Right lobe of liver (tissue), 6 donors: Measurements from ENCODE around the gene UFM1. TPM values are rescaled to one million over a fixed set of nuclear protein-coding genes. Genes with fewer than 3 reads are reported as not detected.

ENCODE experiments used
- ATAC-seq, 4 donors: fragments of 200-7000 bp; cut with Tn5 transposase; one replicate each; pipeline ENCODE4 v1.9.1; 2020; ENCODE audit warnings: mild to moderate bottlenecking in 4 of 4, moderate library complexity in 4 of 4
- DNase-seq, 3 donors: peaks; one replicate each; pipeline ENCODE4 v3.0.0-alpha.2; 2020
- H3K27ac ChIP-seq, 3 donors: fragments of 200-600 bp; one replicate each; pipeline ENCODE4 v1.8.0; 2022
- H3K27me3 ChIP-seq, 2 donors: fragments of 200-600 bp; one replicate each; pipeline ENCODE4 v1.8.0; 2022
- H3K36me3 ChIP-seq, 4 donors: fragments of 200-600 bp; sonication (generic) in 1 of 4; one replicate each; pipeline versions ENCODE4 v1.5.1 to v1.8.0; 2017 to 2022; ENCODE audit warnings: control low read depth in 1 of 4
- H3K4me1 ChIP-seq, 4 donors: fragments of 200-600 bp; sonication (generic) in 1 of 4; one replicate each; pipeline versions ENCODE4 v1.5.1 to v1.8.0; 2017 to 2022; ENCODE audit warnings: control low read depth in 1 of 4
- H3K4me3 ChIP-seq, 3 donors: fragments of 200-600 bp; one replicate each; pipeline ENCODE4 v1.8.0; 2022
- H3K9me3 ChIP-seq, 4 donors: fragments of 200-600 bp; sonication (generic) in 1 of 4; one replicate each; pipeline versions ENCODE4 v1.5.1 to v1.8.0; 2017 to 2022; ENCODE audit warnings: control low read depth in 1 of 4
- POLR2A ChIP-seq: fragments of 450-650 bp; IDR thresholded peaks from one replicate; pipeline ENCODE4 v1.6.1; 2017; ENCODE audit warnings: antibody characterized with exemption, mild to moderate bottlenecking
- WGBS: methylation state at CpG from one replicate; pipeline ENCODE4 v1.1.6; 2018; ENCODE audit warnings: low coverage, low lambda C conversion rate; ENCODE audit not compliant: insufficient coverage; ENCODE audit errors: missing lambda C conversion rate; 5-methylcytosine and 5-hydroxymethylcytosine counted together
- intact Hi-C, 2 donors: fragments of 100-400 bp; cut with DNase I; formaldehyde crosslinking; loops; one replicate each; pipeline versions ENCODE4 v1.11.2 to v1.14.1; 2022
- total RNA-seq, 6 experiments: library from RNA; depleted of rRNA in 2 of 6; stranded (reverse); fragments of >200 nt in 2 of 6; fragmentation: NEBNext Ultra II Directional in 3 of 6; extraction: Animal tissue kit (Norgen Biotek cat#: 25700) in 3 of 6; gene quantifications; one replicate each; pipeline versions ENCODE4 v1.1.0 to v1.2.4, GENCODE V29; 2016 to 2023
- TF ChIP-seq, protein P1 (sequence below), 4 donors: fragments of 200-600 bp in 3 of 4; fragments of 450-650 bp in 1 of 4; IDR thresholded peaks; one replicate each; pipeline versions ENCODE4 v1.5.1 to v1.8.0; 2016 to 2022; ENCODE audit warnings: antibody characterized with exemption in 4 of 4, mild to moderate bottlenecking in 2 of 4
- donor health status: DM: no; HTN: yes; CAD: no.
- donor health status: DM: no; HTN: no; CAD: no.
- donor health status: DM: no; HTN: no; CAD: no.
- donor health status: DM: no; HTN: yes; CAD: no.
- donor health status: DM: no; HTN: yes; CAD: no.

The UFM1 gene
- total RNA-seq, 6 experiments from 2014 or later: 27.1 to 41.5 (median 33.1) TPM

DNA sequence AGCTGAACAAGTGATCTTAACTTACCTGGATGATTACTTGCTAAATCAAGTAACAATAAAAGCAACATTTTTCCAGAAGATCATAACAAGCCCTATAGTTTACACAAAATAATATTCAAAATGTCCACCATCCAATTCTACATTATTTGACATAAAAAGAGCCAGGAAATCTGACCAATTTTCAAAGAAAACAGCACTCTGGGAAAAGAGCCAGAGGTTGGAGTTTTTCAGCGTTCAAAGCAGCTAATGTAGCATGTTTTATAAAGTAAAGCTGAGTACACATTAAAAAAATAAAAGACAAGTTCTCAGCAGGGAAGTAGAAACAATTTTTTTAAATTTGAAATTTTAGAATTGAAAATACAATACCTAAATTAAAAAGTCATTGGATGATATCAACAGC is 62.6 kb downstream of the UFM1 start:
- Histone ChIP-seq H3K4me3 (no peak overlapping the region), H3K4me1 (no peaks in the 10 kb centered on the region), H3K27ac (no peak overlapping the region), H3K27me3 (no peaks in the 10 kb centered on the region), H3K9me3 (no peaks in the 10 kb centered on the region), H3K36me3 (no peaks in the 10 kb centered on the region)
- intact Hi-C loops: no loop called here
- WGBS: 33% methylated on average over 1 of the region's 1 CpG
- ATAC-seq (no peak), DNase-seq (no peak)
- no peak for TF ChIP-seq POLR2A
- TF ChIP-seq, protein P1, sequence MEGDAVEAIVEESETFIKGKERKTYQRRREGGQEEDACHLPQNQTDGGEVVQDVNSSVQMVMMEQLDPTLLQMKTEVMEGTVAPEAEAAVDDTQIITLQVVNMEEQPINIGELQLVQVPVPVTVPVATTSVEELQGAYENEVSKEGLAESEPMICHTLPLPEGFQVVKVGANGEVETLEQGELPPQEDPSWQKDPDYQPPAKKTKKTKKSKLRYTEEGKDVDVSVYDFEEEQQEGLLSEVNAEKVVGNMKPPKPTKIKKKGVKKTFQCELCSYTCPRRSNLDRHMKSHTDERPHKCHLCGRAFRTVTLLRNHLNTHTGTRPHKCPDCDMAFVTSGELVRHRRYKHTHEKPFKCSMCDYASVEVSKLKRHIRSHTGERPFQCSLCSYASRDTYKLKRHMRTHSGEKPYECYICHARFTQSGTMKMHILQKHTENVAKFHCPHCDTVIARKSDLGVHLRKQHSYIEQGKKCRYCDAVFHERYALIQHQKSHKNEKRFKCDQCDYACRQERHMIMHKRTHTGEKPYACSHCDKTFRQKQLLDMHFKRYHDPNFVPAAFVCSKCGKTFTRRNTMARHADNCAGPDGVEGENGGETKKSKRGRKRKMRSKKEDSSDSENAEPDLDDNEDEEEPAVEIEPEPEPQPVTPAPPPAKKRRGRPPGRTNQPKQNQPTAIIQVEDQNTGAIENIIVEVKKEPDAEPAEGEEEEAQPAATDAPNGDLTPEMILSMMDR (IDR thresholded peaks at IDR 0.05): no peak
